K562 (cell line): ENCODE results near the gene UCK1. TPM values are rescaled to one million over a fixed set of nuclear protein-coding genes. Genes with fewer than 3 reads are reported as not detected.

Source experiments
- ATAC-seq: fragments of 200-7000 bp; cut with Tn5 transposase; 3 replicates; pipeline ENCODE4 v1.9.1; 2020; ENCODE audit warnings: moderate library complexity
- BruUV-seq: library from RNA; stranded (reverse); fragments of 400-500 nt; replicated peaks from 2 replicates; lab custom pipeline; 2021; lab: Mats Ljungman, UMichigan
- CTCF ChIA-PET: fragments of 300-600 bp; formaldehyde crosslinking; extraction: SDS; loops from one replicate; lab custom pipeline; 2021; ENCODE audit warnings: low intra/inter-chr PET ratio; lab: Yijun Ruan, JAX
- POLR2A ChIA-PET: fragments of 300-600, 350-650 bp; sonication (Branson Sonifier 250); formaldehyde crosslinking; extraction: SDS; loops from one replicate; lab custom pipeline; 2021; ENCODE audit warnings: antibody characterized with exemption, inconsistent platforms; lab: Yijun Ruan, JAX
- DNase-seq, 4 experiments: peaks; one replicate each; pipeline versions ENCODE4 v3.0.0 to v3.0.0-alpha.2; 2011 to 2018; ENCODE audit warnings: low spot score in 3 of 4, mixed read lengths in 3 of 4; ENCODE audit errors: extremely low read depth in 1 of 4
- FAIRE-seq: peaks from 2 replicates; lab custom pipeline; 2011; peaks lifted over from hg19 to GRCh38; lab: Jason Lieb, UNC
- H2AFZ ChIP-seq: 2 replicates; pipeline ENCODE4 v1.6.0; 2011; ENCODE audit warnings: low read depth, low read length, control low read depth, inconsistent platforms
- H3K27ac ChIP-seq: fragments of 200-600 bp; 3 replicates; pipeline ENCODE4 v1.8.0; 2011; ENCODE audit warnings: low read depth, mild to moderate bottlenecking, control low read depth, inconsistent platforms, low read length, moderate library complexity, mixed read lengths; ENCODE audit errors: extremely low read depth
- H3K27me3 ChIP-seq, 2 experiments: fragments of 300-600 bp in 1 of 2; 2 replicates in 1 of 2; 3 replicates in 1 of 2; pipeline versions ENCODE4 v1.6.0 to v1.8.0; 2011; ENCODE audit warnings: inconsistent platforms in 2 of 2, low read length in 2 of 2, mild to moderate bottlenecking in 1 of 2, mixed read lengths in 1 of 2, moderate library complexity in 1 of 2; ENCODE audit not compliant: control insufficient read depth in 2 of 2, insufficient read depth in 2 of 2
- H3K36me3 ChIP-seq: fragments of 300-600 bp; 3 replicates; pipeline ENCODE4 v1.8.0; 2011; ENCODE audit warnings: mild to moderate bottlenecking, low read length, inconsistent platforms; ENCODE audit not compliant: control insufficient read depth, insufficient read depth
- H3K4me1 ChIP-seq, 2 experiments: fragments of 200-600 bp in 1 of 2; replicated peaks in 1 of 2; 2 replicates in 1 of 2; 3 replicates in 1 of 2; pipeline versions ENCODE4 v1.5.1 to v1.8.0; 2011; ENCODE audit warnings: inconsistent platforms in 2 of 2, low read length in 2 of 2, mild to moderate bottlenecking in 1 of 2, mixed read lengths in 1 of 2, moderate library complexity in 1 of 2; ENCODE audit not compliant: control insufficient read depth in 2 of 2, insufficient read depth in 2 of 2
- H3K4me2 ChIP-seq: 2 replicates; pipeline ENCODE4 v1.6.1; 2011; ENCODE audit warnings: low read length, control low read depth, inconsistent platforms, mixed read lengths; ENCODE audit not compliant: insufficient read depth
- H3K4me3 ChIP-seq: fragments of 200-600 bp; sonication (generic), shearing (Covaris generic); 2 replicates; pipeline ENCODE4 v1.5.1; 2016; ENCODE audit warnings: control low read depth, inconsistent platforms
- H3K79me2 ChIP-seq: fragments of 200-600 bp; 3 replicates; pipeline ENCODE4 v1.8.0; 2011; ENCODE audit warnings: low read length, inconsistent platforms; ENCODE audit not compliant: control insufficient read depth, insufficient read depth
- H3K9ac ChIP-seq, 2 experiments: 2 replicates each; pipeline versions ENCODE4 v1.6.0 to v1.6.1; 2011; ENCODE audit warnings: low read depth in 2 of 2, low read length in 2 of 2, control low read depth in 1 of 2, inconsistent platforms in 1 of 2, mild to moderate bottlenecking in 1 of 2, mixed read lengths in 1 of 2; ENCODE audit not compliant: insufficient read depth in 1 of 2
- H3K9me1 ChIP-seq: one replicate; pipeline ENCODE4 v1.6.0; 2011; ENCODE audit warnings: inconsistent platforms, mild to moderate bottlenecking, low read length, moderate library complexity; ENCODE audit not compliant: control insufficient read depth, insufficient read depth
- H3K9me3 ChIP-seq: replicated peaks from 2 replicates; pipeline ENCODE4 v1.5.1; 2011; ENCODE audit warnings: low read depth, low read length, inconsistent platforms; ENCODE audit not compliant: control insufficient read depth, insufficient read depth
- H4K20me1 ChIP-seq: replicated peaks from 2 replicates; pipeline ENCODE4 v1.6.1; 2011; ENCODE audit warnings: low read length, inconsistent platforms, mixed read lengths; ENCODE audit not compliant: control insufficient read depth, insufficient read depth
- ATF1 ChIP-seq, 2 experiments: fragments of 450-650 bp in 1 of 2; IDR thresholded peaks; 2 replicates each; pipeline ENCODE4 v1.6.1; 2016; ENCODE audit warnings: missing compliant biosample characterization in 1 of 2, missing genetic modification characterization in 1 of 2
- COPS2 ChIP-seq: fragments of 450-650 bp; conservative IDR thresholded peaks from 2 replicates; pipeline ENCODE4 v1.6.1; 2016; ENCODE audit warnings: mild to moderate bottlenecking, moderate library complexity
- CTBP1 ChIP-seq: fragments of 450-650 bp; IDR thresholded peaks from 2 replicates; pipeline ENCODE4 v1.6.1; 2016; ENCODE audit warnings: borderline replicate concordance
- E2F4 ChIP-seq: sonication (generic); formaldehyde crosslinking; IDR thresholded peaks from 2 replicates; pipeline ENCODE4 v1.8.0; 2022; ENCODE audit warnings: mild to moderate bottlenecking, low read depth, missing genetic modification reagents
- PYGO2 ChIP-seq: fragments of 450-650 bp; IDR thresholded peaks from 2 replicates; pipeline ENCODE4 v1.6.1; 2016; ENCODE audit warnings: mild to moderate bottlenecking, missing genetic modification characterization, moderate library complexity, missing compliant biosample characterization
- RBFOX2 ChIP-seq: fragments of 200-400 bp; formaldehyde crosslinking; IDR thresholded peaks from 2 replicates; pipeline ENCODE4 v1.6.1; 2017; ENCODE audit warnings: low read depth, mild to moderate bottlenecking, low read length, moderate library complexity
- RCOR1 ChIP-seq, 2 experiments: IDR thresholded peaks; 2 replicates each; pipeline ENCODE4 v1.6.1; 2012; ENCODE audit warnings: low read depth in 2 of 2, low read length in 2 of 2, borderline replicate concordance in 1 of 2, improper control_type of control experiment in 1 of 2
- WGBS: fragments of 100-300 bp; shearing (Covaris generic); methylation state at CpG from one replicate; pipeline ENCODE4 v1.1.6; 2016; ENCODE audit warnings: low coverage, mixed read lengths; ENCODE audit not compliant: insufficient coverage; ENCODE audit errors: missing lambda C conversion rate; 5-methylcytosine and 5-hydroxymethylcytosine counted together
- in situ Hi-C: fragments of 300-500 bp; cut with MboI; formaldehyde crosslinking; loops from 4 replicates; pipeline ENCODE4 v1.15.0; 2018; ENCODE audit warnings: inconsistent platforms, mixed read lengths
- intact Hi-C: fragments of 100-400 bp; cut with micrococcal nuclease; formaldehyde crosslinking; loops from 2 replicates; pipeline ENCODE4 v1.14.2; 2022
- polyA plus RNA-seq, 8 experiments: library from polyadenylated mRNA; depleted of rRNA in 4 of 8; stranded (reverse) in 5 of 8; unstranded in 3 of 8; fragments of >200 nt; fragmentation: Nextera tagmentation in 2 of 8; fragmentation: Illumina TruSeq in 1 of 8; extraction: Ambion mirVana in 2 of 8; extraction: Trizol in 1 of 8; gene quantifications; 2 replicates each; pipeline versions ENCODE4 v1.2.1 to v1.2.3, GENCODE V29; 2011 to 2014; ENCODE audit warnings: inconsistent platforms in 1 of 8, missing spikeins in 1 of 8
- total RNA-seq, 7 experiments: library from RNA; depleted of rRNA in 6 of 7; stranded (reverse); fragments of >200 nt in 6 of 7; fragmentation: Illumina TruSeq in 2 of 7; extraction: Trizol in 2 of 7; gene quantifications; 2 replicates each; pipeline versions ENCODE4 v1.2.1 to v1.2.3, GENCODE V29; 2011 to 2021; ENCODE audit warnings: low replicate concordance in 1 of 7

Gene UCK1
- total and polyA plus RNA-seq, 9 of the 15 experiments (the other 6 are each of a cell fraction or from before 2014, with no cell fraction given) = 0.27 to 27.5 (median 16.1) TPM

- Histone ChIP-seq H3K27me3 (peaks cover 5 to 8% of the 10 kb centered on the region in 2 experiments; a peak in 3 of 5 replicates), H3K36me3 (no peaks in the 10 kb centered on the region), H3K79me2 (no peaks in the 10 kb centered on the region), H3K9me3 (no peaks in the 10 kb centered on the region), H4K20me1 (no peaks in the 10 kb centered on the region), H3K9me1 (no peaks in the 10 kb centered on the region), H3K4me3 (no peak overlapping the region), H2AFZ (no peak overlapping the region), H3K27ac (no peak overlapping the region), H3K4me2 (no peak overlapping the region), H3K4me1 (peaks cover 0 to 18% of the 10 kb centered on the region in 2 experiments; a peak in 2 of 5 replicates), H3K9ac (no peak overlapping the region)
- intact Hi-C loops = no loop called here
- WGBS = 71% methylated on average over 21 of the region's 54 CpGs
- no peak for TF ChIP-seq E2F4 (CRISPR knock-in tag)
- no peak for TF ChIP-seq RBFOX2
- TF ChIP-seq ATF1 (CRISPR knock-in tag; IDR thresholded peaks at IDR 0.05) = no peak
- no peak for TF ChIP-seq ATF1 (tag; IDR thresholded peaks at IDR 0.05)
- TF ChIP-seq COPS2 = no peak
- TF ChIP-seq PYGO2 (tag) = no peak
- no peak for TF ChIP-seq RCOR1 (IDR thresholded peaks at IDR 0.05; ENCODE audit: borderline replicate concordance in 1 of 2, low read depth in 2 of 2, low read length in 2 of 2)
- no peak for TF ChIP-seq CTBP1
- ChIA-PET POLR2A (no interaction called here), CTCF (no interaction called here)
- in situ Hi-C loops = no loop called here
- FAIRE-seq = no peak
- no TSS peak for BruUV-seq
- no peak for DNase-seq
- ATAC-seq = no peak
Measured at GRCh38 chr9:131554843-131555351, 23.8 kb upstream of the UCK1 start.
